HG03469 (cell line): Measurements from ENCODE around the gene GOLGA8H.
"Not testable (repeated sequence)": the region's sequence is repeated elsewhere in the genome, so short reads cannot be mapped to it uniquely, and the experiment has no call there.

ENCODE experiments used
- ATAC-seq: cut with Tn5 transposase; IDR thresholded peaks from one replicate; pipeline ENCODE4 v1.9.1; 2021; ENCODE audit warnings: mild to moderate bottlenecking, moderate library complexity, moderate number of reproducible peaks; ENCODE audit not compliant: unreplicated experiment

Gene GOLGA8H, protein sequence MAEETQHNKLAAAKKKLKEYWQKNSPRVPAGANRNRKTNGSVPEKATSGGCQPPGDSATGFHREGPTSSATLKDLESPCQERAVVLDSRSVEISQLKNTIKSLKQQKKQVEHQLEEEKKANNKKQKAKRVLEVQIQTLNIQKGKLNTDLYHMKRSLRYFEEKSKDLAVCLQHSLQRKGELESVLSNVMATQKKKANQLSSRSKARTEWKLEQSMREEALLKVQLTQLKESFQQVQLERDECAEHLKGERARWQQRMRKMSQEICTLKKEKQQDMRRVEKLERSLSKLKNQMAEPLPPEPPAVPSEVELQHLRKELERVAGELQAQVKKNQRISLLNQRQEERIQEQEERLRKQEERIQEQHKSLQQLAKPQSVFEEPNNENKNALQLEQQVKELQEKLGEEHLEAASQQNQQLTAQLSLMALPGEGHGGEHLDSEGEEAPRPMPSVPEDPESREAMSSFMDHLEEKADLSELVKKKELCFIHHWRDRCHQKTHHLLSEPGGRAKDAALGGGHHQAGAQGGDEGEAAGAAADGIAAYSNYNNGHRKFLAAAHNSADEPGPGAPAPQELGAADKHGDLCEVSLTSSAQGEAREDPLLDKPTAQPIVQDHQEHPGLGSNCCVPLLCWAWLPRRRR

GRCh38 chr15:30603796-30604195 is at the start of gene GOLGA8H:
Gene GOLGA8H (plus strand): TSS chr15:30604028. CDS start chr15:30604126, 98 bp downstream.
- not testable (repeated sequence) for ATAC-seq

GRCh38 chr15:30566949-30567348 is 36.9 kb upstream of the GOLGA8H start:
- ATAC-seq, result not testable (repeated sequence)

- not testable (repeated sequence) for ATAC-seq
These were observed 30.8 kb upstream of the GOLGA8H start for GRCh38 chr15:30573012-30573491.

- ATAC-seq, result not testable (repeated sequence)
These were observed 24.3 kb upstream of the GOLGA8H start for GRCh38 chr15:30579394-30579970.

- ATAC-seq, result not testable (repeated sequence)
These were observed 23.1 kb upstream of the GOLGA8H start for GRCh38 chr15:30580716-30581115.

DNA sequence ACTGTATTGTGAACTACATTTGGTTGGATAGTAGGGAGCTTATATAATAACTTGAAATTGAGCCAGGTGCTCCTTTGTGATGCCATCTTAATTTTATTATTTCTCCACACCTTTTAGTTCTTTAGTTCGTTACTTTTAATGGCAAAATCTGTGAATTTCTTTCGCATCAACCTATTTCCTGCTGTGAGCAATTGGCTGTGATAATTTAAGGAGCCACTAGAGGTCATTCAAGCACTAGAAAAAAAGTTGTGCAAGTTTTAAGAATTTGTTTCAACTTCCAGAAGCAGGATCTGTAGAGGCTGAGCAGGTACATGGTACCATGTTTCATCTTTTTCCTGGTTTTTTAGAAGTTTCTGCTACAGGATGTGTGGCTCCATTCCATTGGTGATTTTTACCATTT is 4.9 kb upstream of the GOLGA8H start:
- ATAC-seq, result not testable (repeated sequence)

- not testable (repeated sequence) for ATAC-seq
These were observed 8.4 kb downstream of the GOLGA8H start for GRCh38 chr15:30612271-30612670.

DNA sequence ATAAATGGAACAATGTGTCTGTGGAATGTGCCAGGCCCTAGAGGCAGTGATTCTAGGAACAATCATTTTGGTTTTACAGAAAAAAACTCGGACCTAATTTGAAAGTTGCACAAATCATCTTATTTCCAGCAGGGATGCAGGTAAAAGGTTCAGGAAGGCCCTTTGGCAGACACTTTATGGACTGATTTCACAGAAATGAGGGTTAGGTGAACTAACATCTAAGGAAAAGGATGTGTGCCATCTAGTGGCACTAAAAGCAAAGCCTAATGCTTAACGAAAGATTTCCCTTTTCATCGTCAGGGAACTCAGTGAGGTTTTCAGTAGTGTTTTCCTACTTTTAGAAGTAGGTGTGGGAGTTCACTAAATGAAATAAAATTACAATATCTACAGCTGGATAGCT is 17.5 kb downstream of the GOLGA8H start:
- ATAC-seq, result not testable (repeated sequence)

DNA sequence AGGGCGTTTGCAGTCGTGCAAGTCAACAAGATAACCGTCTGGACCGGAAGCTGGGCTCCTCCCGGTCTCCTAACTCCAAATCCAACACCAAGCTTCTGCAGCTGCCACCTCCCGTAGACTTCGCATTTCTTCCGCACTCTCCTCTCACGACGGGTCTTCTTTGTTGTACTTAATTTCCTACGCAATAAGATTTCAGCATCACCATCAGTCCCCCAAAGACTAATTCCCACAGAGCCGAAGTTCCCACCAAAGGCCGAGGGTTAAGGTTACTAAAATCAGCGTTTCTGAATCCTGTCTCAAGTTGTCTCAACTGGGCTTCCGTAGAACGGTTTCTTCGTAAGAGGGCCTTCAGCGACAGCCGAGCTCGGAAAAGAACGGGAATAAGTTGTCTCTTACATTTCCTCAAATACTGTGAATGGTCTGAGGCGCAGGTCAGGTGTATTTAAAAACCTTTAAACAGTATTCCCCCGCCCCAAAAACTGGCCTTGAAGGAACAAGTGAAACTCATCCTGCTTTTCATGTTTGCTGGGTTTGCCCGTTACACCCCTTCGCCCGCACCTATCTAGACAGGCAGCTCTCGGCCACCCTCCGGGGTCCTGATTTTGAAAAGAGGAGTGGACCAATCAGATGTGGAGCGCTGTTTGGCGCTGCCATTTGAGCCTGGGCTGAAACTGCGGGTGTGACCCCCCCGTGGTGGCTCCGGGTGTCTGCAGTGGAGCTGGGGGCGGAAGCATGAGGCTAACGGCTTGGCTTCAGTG is 21.8 kb downstream of the GOLGA8H start, which contains the start of gene ARHGAP11B:
ARHGAP11B (plus strand) TSS at position 693 of the 758 bp plus-strand sequence.
- ATAC-seq, result peak; percentile 83

- ATAC-seq, result not testable (repeated sequence)
These were observed 22.4 kb downstream of the GOLGA8H start for GRCh38 chr15:30626194-30626565.

GRCh38 chr15:30626632-30627031 is 22.8 kb downstream of the GOLGA8H start:
- ATAC-seq, result not testable (repeated sequence)

GRCh38 chr15:30650012-30650929 is 46.4 kb downstream of the GOLGA8H start:
- ATAC-seq, result peak; percentile 98

DNA sequence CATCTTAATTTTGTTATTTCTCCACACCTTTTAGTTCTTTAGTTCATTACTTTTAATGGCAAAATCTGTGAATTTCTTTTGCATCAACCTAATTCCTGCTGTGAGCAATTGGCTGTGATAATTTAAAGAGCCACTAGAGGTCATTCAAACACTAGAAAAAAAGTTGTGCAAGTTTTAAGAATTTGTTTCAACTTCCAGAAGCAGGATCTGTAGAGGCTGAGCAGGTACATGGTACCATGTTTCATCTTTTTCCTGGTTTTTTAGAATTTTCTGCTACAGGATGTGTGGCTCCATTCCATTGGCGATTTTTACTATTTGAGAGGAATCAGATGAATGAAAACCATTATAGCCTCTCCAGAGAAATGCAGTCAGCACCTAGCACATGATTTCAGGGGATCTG is 57.3 kb downstream of the GOLGA8H start:
- not testable (repeated sequence) for ATAC-seq
